ENCODE measurements around the gene RBM19.

DNA sequence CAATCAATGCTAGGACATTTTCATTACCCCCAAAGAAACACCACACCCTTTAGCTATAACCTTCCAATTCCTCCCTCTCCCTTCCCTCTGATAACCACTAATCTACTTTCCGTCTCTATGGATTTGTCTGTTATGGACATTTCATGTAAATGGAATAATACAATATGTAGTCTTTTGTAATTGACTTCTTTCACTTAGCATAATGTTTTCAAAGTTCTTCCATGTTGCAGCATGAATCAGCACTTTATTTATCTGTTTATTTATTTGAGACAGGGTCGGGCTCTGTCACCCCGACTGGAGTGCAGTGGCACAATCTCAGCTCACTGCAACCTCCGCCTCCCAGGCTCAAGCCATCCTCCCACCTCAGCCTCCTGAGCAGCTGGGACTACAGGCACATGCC lies 1.2 kb upstream of the RBM19 start:
- TF ChIP-seq, protein P1, sequence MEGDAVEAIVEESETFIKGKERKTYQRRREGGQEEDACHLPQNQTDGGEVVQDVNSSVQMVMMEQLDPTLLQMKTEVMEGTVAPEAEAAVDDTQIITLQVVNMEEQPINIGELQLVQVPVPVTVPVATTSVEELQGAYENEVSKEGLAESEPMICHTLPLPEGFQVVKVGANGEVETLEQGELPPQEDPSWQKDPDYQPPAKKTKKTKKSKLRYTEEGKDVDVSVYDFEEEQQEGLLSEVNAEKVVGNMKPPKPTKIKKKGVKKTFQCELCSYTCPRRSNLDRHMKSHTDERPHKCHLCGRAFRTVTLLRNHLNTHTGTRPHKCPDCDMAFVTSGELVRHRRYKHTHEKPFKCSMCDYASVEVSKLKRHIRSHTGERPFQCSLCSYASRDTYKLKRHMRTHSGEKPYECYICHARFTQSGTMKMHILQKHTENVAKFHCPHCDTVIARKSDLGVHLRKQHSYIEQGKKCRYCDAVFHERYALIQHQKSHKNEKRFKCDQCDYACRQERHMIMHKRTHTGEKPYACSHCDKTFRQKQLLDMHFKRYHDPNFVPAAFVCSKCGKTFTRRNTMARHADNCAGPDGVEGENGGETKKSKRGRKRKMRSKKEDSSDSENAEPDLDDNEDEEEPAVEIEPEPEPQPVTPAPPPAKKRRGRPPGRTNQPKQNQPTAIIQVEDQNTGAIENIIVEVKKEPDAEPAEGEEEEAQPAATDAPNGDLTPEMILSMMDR (IDR thresholded peaks at IDR 0.05; ENCODE audit: low read length), result no peak
- TF ChIP-seq EZH2 (IDR thresholded peaks at IDR 0.05; ENCODE audit: borderline replicate concordance, low read length), result no peak
